ENCODE results near the gene HIVEP2. TPM values are rescaled to one million over a fixed set of nuclear protein-coding genes. Genes with fewer than 3 reads are reported as not detected.

HIVEP2 gene
- total and polyA plus RNA-seq, 2 donors (not counting 3 experiments of a cell fraction or from before 2014, with no cell fraction given): 1.3 to 4.7 TPM

- dilution Hi-C loops (cut with MboI; ENCODE audit: extremely low pct_ligation_motif_present, low sequenced_read_pairs) (no loop called here), intact Hi-C loops (cut with micrococcal nuclease) (no loop called here)
- H3K4me2 ChIP-seq (ENCODE audit: insufficient read depth, low read length): peak overlapping the region; percentile 79
- POLR2A ChIA-PET: interaction anchor here (1.5 to 1.6 kb wide), 2 partner anchors 20 to 60 kb away, joined by 3 to 4 read pairs; no protein-coding TSS in a partner anchor
- no peaks in the 10 kb centered on the region for H3K36me3 ChIP-seq (ENCODE audit: control insufficient read depth in 2 of 2, extremely low read depth in 1 of 2, insufficient read depth in 2 of 2, low read length in 2 of 2)
- H3K27ac ChIP-seq (ENCODE audit: insufficient read depth, low read depth, low read length): peak overlapping the region; percentile 66
- no peaks in the 10 kb centered on the region for H3K27me3 ChIP-seq (ENCODE audit: control insufficient read depth in 2 of 2, insufficient read depth in 2 of 2, low read length in 2 of 2)
- H3K9me3 ChIP-seq (replicated peaks; ENCODE audit: control insufficient read depth, insufficient read depth, low read length): no peaks in the 10 kb centered on the region
- peak overlapping the region; percentile 13 for H3K9ac ChIP-seq (replicated peaks; ENCODE audit: extremely low read depth, insufficient read depth, low read length)
- H4K20me1 ChIP-seq (replicated peaks; ENCODE audit: control insufficient read depth, extremely low read depth, insufficient read depth, low read length): no peaks in the 10 kb centered on the region
- BruUV-seq (replicated peaks): no TSS peak
- peaks cover 32% of the 10 kb centered on the region for H3K4me1 ChIP-seq (ENCODE audit: control insufficient read depth, extremely low read depth, insufficient read depth, low read length)
- CTCF ChIA-PET: interaction anchor here (1.2 to 2.2 kb wide), 6 partner anchors 10 to 174 kb away, joined by 3 to 10 read pairs (median 4); no protein-coding TSS in a partner anchor
- FAIRE-seq (no peak), DNase-seq (ENCODE audit: low read depth, low spot score) (peak; percentile 79)
- H2AFZ ChIP-seq (ENCODE audit: low read depth, low read length): peak overlapping the region; percentile 24
- peaks cover 2% of the 10 kb centered on the region for H3K9me1 ChIP-seq (replicated peaks; ENCODE audit: control insufficient read depth, extremely low read depth, insufficient read depth, low read length)
- TF ChIP-seq MYC (IDR thresholded peaks at IDR 0.05; ENCODE audit: low read depth, low read length) (no peak), EZH2 (IDR thresholded peaks at IDR 0.05; ENCODE audit: borderline replicate concordance, low read depth, low read length, severe bottlenecking) (no peak), POLR2A (IDR thresholded peaks at IDR 0.05; ENCODE audit: low read depth, low read length) (no peak), CTCF (IDR thresholded peaks at IDR 0.05; ENCODE audit: extremely low read depth in 1 of 2, insufficient read depth in 1 of 2, low read depth in 1 of 2, low read length in 2 of 2) (no peak), POLR2AphosphoS5 (IDR thresholded peaks at IDR 0.05; ENCODE audit: insufficient read depth, low read depth, low read length) (no peak), JUN (IDR thresholded peaks at IDR 0.05; ENCODE audit: borderline replicate concordance, insufficient read depth, insufficient read length, low read depth) (no peak), MAX (IDR thresholded peaks at IDR 0.05; ENCODE audit: insufficient read depth, insufficient read length) (no peak), FOS (IDR thresholded peaks at IDR 0.05; ENCODE audit: borderline replicate concordance, insufficient read depth, low read length) (no peak), GATA2 (IDR thresholded peaks at IDR 0.05; ENCODE audit: insufficient read depth, insufficient read length, low read depth, low read length) (no peak)
- H3K79me2 ChIP-seq (ENCODE audit: control insufficient read depth, insufficient read depth, low read length): no peaks in the 10 kb centered on the region
- no peak overlapping the region for H3K4me3 ChIP-seq (replicated peaks in 1 of 3; ENCODE audit: insufficient read depth in 1 of 3, low read depth in 1 of 3, low read length in 3 of 3)
Measured at GRCh38 chr6:142867355-142867801, 77.6 kb downstream of the HIVEP2 start.
